ENCODE measurements around the gene HNRNPA1. TPM values are rescaled to one million over a fixed set of nuclear protein-coding genes. Genes with fewer than 3 reads are reported as not detected.

HNRNPA1 gene
- total RNA-seq, 1 donor from 2014 or later = 521 TPM

DNA sequence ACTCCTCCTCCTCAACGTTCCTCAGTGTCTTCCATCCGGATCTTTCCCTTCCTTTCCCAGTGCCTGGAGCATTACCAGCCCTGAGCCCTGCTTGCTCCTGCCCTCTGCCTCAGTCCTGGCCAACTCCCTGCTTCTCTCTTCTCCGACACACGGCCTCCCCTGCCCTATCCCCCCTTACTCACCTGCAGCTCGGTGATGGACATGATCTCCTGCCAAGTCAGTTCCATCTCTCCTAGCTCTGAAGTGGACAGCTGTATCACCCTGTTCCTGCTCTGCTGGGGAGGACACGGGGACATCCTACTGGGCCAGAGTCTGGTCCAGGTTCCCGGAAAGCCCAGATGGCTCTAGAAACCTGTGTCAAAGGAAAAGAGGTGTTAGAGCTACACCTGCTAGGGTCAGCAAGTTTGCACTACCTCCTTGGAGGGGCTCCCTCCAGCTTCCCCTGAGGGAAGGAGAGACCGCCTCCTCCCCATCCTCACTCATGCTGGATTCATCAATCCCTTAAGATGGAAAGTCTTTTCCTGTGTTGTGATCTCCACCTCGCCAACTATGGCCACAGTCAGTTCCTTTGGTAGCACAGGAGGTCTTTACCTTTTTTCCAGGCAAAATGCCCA, 14.5 kb downstream of the HNRNPA1 start:
- intact Hi-C loops (cut with DNase I) = no loop called here
- Histone ChIP-seq H3K9me3 (no peaks in the 10 kb centered on the region), H3K27me3 (no peaks in the 10 kb centered on the region), H3K27ac (no peak overlapping the region), H3K4me3 (no peak overlapping the region), H3K4me1 (no peaks in the 10 kb centered on the region), H3K36me3 (no peaks in the 10 kb centered on the region)
- TF ChIP-seq CTCF (IDR thresholded peaks at IDR 0.05) (no peak), POLR2AphosphoS5 (IDR thresholded peaks at IDR 0.05; ENCODE audit: insufficient read depth in 1 of 2, low read depth in 1 of 2) (no peak), POLR2A (IDR thresholded peaks at IDR 0.05) (no peak)
- no peak for DNase-seq (ENCODE audit: extremely low spot score in 2 of 2)

GRCh38 chr12:54296393-54297099, 16.0 kb downstream of the HNRNPA1 start:
- Histone ChIP-seq H3K27me3 (no peaks in the 10 kb centered on the region), H3K36me3 (no peaks in the 10 kb centered on the region), H3K9me3 (no peaks in the 10 kb centered on the region), H3K4me3 (no peak overlapping the region), H3K4me1 (peaks cover 12% of the 10 kb centered on the region), H3K27ac (no peak overlapping the region)
- no peak for DNase-seq (ENCODE audit: extremely low spot score in 2 of 2)
- intact Hi-C loops (cut with DNase I) = no loop called here
- TF ChIP-seq CTCF (IDR thresholded peaks at IDR 0.05) = no peak
- TF ChIP-seq POLR2AphosphoS5 (IDR thresholded peaks at IDR 0.05; ENCODE audit: insufficient read depth in 1 of 2, low read depth in 1 of 2) = no peak
- TF ChIP-seq POLR2A (IDR thresholded peaks at IDR 0.05) = no peak

- no peak for DNase-seq (ENCODE audit: extremely low spot score in 2 of 2)
- Histone ChIP-seq H3K9me3 (no peaks in the 10 kb centered on the region), H3K4me1 (peaks cover 12% of the 10 kb centered on the region), H3K36me3 (no peaks in the 10 kb centered on the region), H3K27ac (no peak overlapping the region), H3K27me3 (no peaks in the 10 kb centered on the region), H3K4me3 (no peak overlapping the region)
- intact Hi-C loops (cut with DNase I) = no loop called here
- TF ChIP-seq POLR2AphosphoS5 (IDR thresholded peaks at IDR 0.05; ENCODE audit: insufficient read depth in 1 of 2, low read depth in 1 of 2) (no peak), POLR2A (IDR thresholded peaks at IDR 0.05) (no peak), CTCF (IDR thresholded peaks at IDR 0.05) (no peak)
Observed at GRCh38 chr12:54298904-54299303, 18.4 kb downstream of the HNRNPA1 start.

DNA sequence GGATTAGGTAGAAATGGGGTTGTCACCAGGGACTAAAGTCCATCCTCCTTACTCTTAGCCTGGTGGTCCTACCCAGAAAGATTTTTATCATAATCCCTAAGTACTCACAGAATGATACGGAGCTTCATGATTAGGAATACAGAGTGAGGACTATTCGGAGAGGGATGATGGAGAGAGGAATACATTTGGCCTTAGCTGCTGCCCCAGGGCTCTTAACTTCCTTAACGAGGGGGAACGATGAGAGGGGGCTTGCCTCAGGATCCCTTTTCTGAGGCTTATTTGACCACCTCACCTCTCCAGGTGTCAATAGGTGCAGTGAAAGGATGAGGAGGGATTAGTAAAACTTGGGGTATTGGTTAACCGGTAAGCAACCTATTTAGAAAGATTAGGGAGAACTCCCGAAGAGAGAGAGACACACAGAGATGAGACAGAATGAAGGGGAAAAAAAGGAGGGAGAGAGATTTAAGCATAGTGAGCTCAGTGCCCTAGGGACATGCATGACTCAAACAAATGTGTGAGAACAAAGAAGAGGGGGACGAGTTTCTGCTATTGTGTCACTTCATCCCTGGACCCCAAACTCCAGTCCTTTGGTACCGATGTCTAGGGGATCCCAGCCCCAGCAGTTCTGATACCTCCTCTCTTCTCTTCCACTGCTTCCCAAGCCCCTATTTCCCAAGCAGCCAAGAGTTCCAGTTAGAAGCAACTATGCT, 19.1 kb downstream of the HNRNPA1 start:
- DNase-seq (ENCODE audit: extremely low spot score in 2 of 2) = no peak
- intact Hi-C loops (cut with DNase I) = no loop called here
- H3K4me1 ChIP-seq = peaks cover 12% of the 10 kb centered on the region
- H3K36me3 ChIP-seq = no peaks in the 10 kb centered on the region
- no peak for TF ChIP-seq POLR2A (IDR thresholded peaks at IDR 0.05)
- TF ChIP-seq CTCF (IDR thresholded peaks at IDR 0.05) = no peak
- no peaks in the 10 kb centered on the region for H3K9me3 ChIP-seq
- no peak overlapping the region for H3K27ac ChIP-seq
- H3K4me3 ChIP-seq = no peak overlapping the region
- H3K27me3 ChIP-seq = no peaks in the 10 kb centered on the region
